ENCODE data around the gene LAYN.

Gene LAYN

DNA sequence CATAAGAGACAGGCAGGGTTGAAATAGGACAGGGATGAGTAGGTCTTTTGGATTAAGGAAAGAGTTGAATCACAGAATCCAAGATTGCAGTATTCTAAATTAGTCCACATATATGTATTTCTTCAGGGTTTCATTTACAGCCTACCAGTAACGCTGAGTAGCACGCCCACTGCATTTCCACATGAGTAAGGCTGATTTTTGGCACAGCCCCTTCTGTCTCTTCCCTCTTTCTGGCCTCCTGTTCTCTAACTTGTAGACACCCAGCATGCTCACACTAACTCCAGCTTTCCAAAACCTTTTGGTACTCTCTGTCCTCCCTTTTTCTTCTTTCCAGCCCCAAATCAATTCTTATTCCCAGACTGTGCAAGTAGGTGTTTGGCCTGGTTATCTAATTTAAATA, 58.0 kb downstream of the LAYN start:
- no peak for DNase-seq

DNA sequence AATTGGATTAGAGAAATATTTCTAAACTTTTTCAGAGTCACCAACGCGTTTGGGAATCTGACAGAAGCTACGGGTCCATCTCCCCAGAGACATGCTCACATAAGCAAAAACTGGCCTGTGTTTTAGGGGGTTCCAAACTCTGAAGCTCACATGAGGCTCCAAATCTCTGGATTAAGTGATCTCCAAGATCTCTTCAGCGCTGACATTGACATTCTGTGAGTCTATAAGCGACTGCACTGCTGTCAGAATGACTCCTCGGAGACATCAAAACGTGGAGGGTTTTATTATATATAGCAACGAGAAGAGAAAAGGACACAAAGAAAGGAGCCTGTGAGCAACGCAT, 61.1 kb downstream of the LAYN start:
- DNase-seq: no peak

GRCh38 chr11:111601979-111602864, 61.7 kb downstream of the LAYN start, which contains the start of gene SIK2:
SIK2 (plus strand) TSS chr11:111602449; CDS start chr11:111602564, 115 bp downstream.
- peak; percentile 98 for DNase-seq

DNA sequence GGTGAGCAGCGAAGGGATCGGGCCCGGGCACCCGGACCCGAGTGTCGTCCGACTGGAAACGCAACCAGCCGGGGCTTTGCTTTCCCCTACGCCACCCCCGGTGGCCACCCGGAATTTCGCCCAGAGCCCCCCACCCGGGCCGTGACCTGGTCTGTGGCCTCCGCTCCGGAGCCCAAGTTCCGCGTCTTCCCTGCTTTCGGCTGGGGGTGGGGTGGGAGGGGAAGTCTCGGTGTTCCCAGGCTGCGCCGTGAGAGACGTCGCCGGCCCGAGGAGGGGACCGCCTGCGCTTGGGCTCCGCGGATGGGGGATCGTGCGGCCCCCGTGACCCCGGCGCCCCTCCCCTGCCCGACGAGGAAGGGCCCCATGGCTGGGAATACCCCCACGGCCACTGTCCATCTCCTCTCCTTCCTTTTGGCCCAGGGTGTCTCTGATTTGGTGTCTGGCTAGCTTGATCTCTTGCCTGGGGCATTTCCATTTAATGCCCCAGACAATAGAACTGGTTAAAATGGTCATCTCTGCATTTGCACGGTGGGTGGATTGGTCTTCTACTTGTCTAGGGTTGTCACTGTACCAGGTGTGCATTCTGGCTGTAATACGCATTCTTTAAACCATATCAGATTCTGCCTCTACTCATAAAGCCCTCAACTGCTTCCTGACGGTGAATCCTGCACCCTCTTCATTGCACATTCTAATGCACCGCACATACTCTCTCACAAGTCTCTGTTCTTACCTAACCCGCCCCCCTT, 62.5 kb downstream of the LAYN start:
- DNase-seq: peak; percentile 30

DNA sequence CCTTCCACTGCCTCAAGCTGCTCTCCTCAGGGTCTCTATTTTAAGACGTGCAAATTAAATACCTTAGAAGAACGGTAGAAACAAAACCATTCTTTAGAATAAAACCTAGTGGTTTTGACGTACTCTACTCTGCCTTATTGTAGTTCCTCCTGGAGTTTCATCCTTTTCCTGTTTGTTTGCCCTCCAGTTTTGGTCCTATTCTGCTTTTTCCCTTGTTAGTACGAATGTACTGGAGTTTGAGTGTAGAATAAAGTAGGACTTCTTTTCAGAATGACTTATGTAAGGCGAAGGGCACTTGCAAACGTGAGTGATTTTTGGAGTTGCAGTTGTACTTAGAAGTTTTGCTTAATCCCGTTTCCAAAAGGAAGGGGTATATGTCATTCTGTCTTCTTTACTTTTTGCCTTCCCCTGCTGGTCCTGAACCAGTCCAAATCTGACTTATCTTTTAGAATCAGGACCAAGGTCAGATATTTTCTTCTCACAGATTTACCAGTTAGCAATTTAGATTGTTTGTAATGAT, 63.2 kb downstream of the LAYN start:
- no peak for DNase-seq

- DNase-seq: no peak
Observed at GRCh38 chr11:111604392-111605009, 64.0 kb downstream of the LAYN start.

GRCh38 chr11:111605681-111606080, 65.2 kb downstream of the LAYN start:
- DNase-seq: no peak

GRCh38 chr11:111606986-111607385, 66.5 kb downstream of the LAYN start:
- DNase-seq: no peak

DNA sequence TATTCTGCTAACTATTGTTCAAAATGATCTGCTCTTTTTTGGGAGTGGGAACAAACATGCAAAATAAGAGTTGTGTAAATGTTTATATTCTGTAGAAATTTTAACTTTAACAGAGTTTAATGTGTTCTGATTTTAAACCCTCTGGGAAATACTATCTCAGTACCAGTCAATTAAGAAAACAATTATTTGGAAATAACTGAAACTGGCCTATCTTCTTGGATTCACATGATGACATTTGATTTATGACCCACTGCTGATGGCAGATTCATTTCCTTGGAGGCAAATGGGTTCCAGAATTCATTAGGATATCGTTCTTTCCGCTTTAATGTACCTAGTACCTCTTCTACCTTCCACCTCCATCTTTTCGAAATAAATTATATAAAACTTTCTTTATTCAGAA, 67.2 kb downstream of the LAYN start:
- DNase-seq: no peak

All from DMS79 (cell line).